SK-N-SH (cell line): ENCODE data around the gene IL27RA.

Source experiments
- CHD2 ChIP-seq: fragments of 150-350 bp; IDR thresholded peaks from 2 replicates; pipeline ENCODE4 v1.6.1; 2018; ENCODE audit warnings: low read length; ENCODE audit not compliant: partially characterized antibody
- CTCF ChIP-seq: fragments of 200-600 bp; sonication (generic); IDR thresholded peaks from 2 replicates; pipeline ENCODE4 v1.6.1; 2017; ENCODE audit warnings: antibody characterized with exemption, mild to moderate bottlenecking, moderate library complexity
- EP300 ChIP-seq, 2 experiments: IDR thresholded peaks; 2 replicates each; pipeline versions ENCODE4 v1.4.0 to v1.6.1; 2012; ENCODE audit warnings: borderline replicate concordance in 1 of 2, low read depth in 1 of 2, low read length in 1 of 2
- EZH2phosphoT487 ChIP-seq: fragments of 200-600 bp; sonication (generic); IDR thresholded peaks from 2 replicates; pipeline ENCODE4 v1.6.1; 2017; ENCODE audit warnings: low read depth, mixed run types, mild to moderate bottlenecking, antibody characterized with exemption, moderate library complexity, borderline replicate concordance
- IRF3 ChIP-seq: fragments of 150-350 bp; IDR thresholded peaks from 2 replicates; pipeline ENCODE4 v1.6.1; 2016; ENCODE audit warnings: mild to moderate bottlenecking, low read depth, low read length
- NFIC ChIP-seq: IDR thresholded peaks from 2 replicates; pipeline ENCODE4 v1.4.0; 2012; ENCODE audit warnings: borderline replicate concordance
- RFX5 ChIP-seq: IDR thresholded peaks from 2 replicates; pipeline ENCODE4 v1.6.1; 2012; ENCODE audit warnings: mild to moderate bottlenecking, improper control_type of control experiment, low read length
- YY1 ChIP-seq: IDR thresholded peaks from 2 replicates; pipeline ENCODE4 v1.4.0; 2012; ENCODE audit warnings: low read depth, mild to moderate bottlenecking

- TF ChIP-seq CTCF, result no peak
- no peak for TF ChIP-seq IRF3
- TF ChIP-seq EP300 (IDR thresholded peaks at IDR 0.05; ENCODE audit: borderline replicate concordance in 1 of 2, low read depth in 1 of 2, low read length in 1 of 2), result no peak
- no peak for TF ChIP-seq YY1
- TF ChIP-seq EZH2phosphoT487, result no peak
- no peak for TF ChIP-seq NFIC
- no peak for TF ChIP-seq RFX5
- no peak for TF ChIP-seq CHD2
These were observed 53.9 kb downstream of the IL27RA start, which contains the start of gene C19orf67 for GRCh38 chr19:14085309-14085995.
